ENCODE data around the gene UCHL3. TPM values are rescaled to one million over a fixed set of nuclear protein-coding genes. Genes with fewer than 3 reads are reported as not detected.

UCHL3 gene
- total and polyA plus RNA-seq, 2 of the 8 experiments (the other 6 are each of a cell fraction or from before 2014, with no cell fraction given): 33.0 to 61.1 TPM

GRCh38 chr13:75620020-75620419, 70.4 kb downstream of the UCHL3 start:
- Histone ChIP-seq H2BK120ac (replicated peaks; ENCODE audit: low read depth, low read length) (no peak overlapping the region), H4K5ac (ENCODE audit: insufficient read length, low read depth, low read length) (no peak overlapping the region), H3K9ac (replicated peaks in 1 of 4; ENCODE audit: extremely low read depth in 1 of 4, low read depth in 3 of 4, low read length in 3 of 4) (no peak overlapping the region), H3K27ac (ENCODE audit: low read depth, low read length) (no peak overlapping the region), H3K27me3 (replicated peaks in 1 of 4; ENCODE audit: control insufficient read depth in 3 of 4, extremely low read depth in 1 of 4, insufficient read depth in 3 of 4, low read length in 3 of 4) (no peaks in the 10 kb centered on the region), H3K56ac (replicated peaks; ENCODE audit: insufficient read length, low read depth, low read length) (no peak overlapping the region), H4K8ac (ENCODE audit: extremely low read depth, insufficient read depth, low read length) (no peak overlapping the region), H2AK5ac (ENCODE audit: low read depth, low read length) (no peak overlapping the region), H3K18ac (ENCODE audit: extremely low read depth, low read length) (no peak overlapping the region), H2BK12ac (ENCODE audit: low read depth, low read length) (no peak overlapping the region), H3K4me3 (ENCODE audit: extremely low read depth in 1 of 4, insufficient read depth in 2 of 4, low read depth in 3 of 4, low read length in 4 of 4) (no peak overlapping the region), H2BK15ac (ENCODE audit: low read length) (no peak overlapping the region), H4K91ac (replicated peaks; ENCODE audit: insufficient read length, low read length) (no peak overlapping the region), H3K23me2 (ENCODE audit: low read depth, low read length) (no peaks in the 10 kb centered on the region), H3K23ac (ENCODE audit: insufficient read length) (no peak overlapping the region), H2AFZ (ENCODE audit: low read length) (no peak overlapping the region), H3K4me2 (ENCODE audit: insufficient read depth in 1 of 2, low read depth in 2 of 2, low read length in 2 of 2) (no peak overlapping the region), H3K9me3 (ENCODE audit: insufficient read depth in 2 of 2, low read depth in 1 of 2, low read length in 1 of 2) (no peaks in the 10 kb centered on the region), H3K4me1 (replicated peaks in 1 of 4; ENCODE audit: control insufficient read depth in 3 of 4, insufficient read depth in 4 of 4, low read length in 3 of 4) (no peaks in the 10 kb centered on the region), H2BK20ac (ENCODE audit: low read length) (no peak overlapping the region), H3K14ac (ENCODE audit: insufficient read length) (no peak overlapping the region), H3K79me2 (ENCODE audit: control insufficient read depth in 1 of 2, insufficient read depth in 2 of 2, low read length in 2 of 2) (no peaks in the 10 kb centered on the region), H2BK5ac (ENCODE audit: low read depth, low read length) (no peak overlapping the region), H3K79me1 (ENCODE audit: low read depth, low read length) (no peaks in the 10 kb centered on the region), H3K4ac (replicated peaks; ENCODE audit: insufficient read length, low read depth, low read length) (no peak overlapping the region), H3K36me3 (ENCODE audit: control insufficient read depth in 2 of 4, insufficient read depth in 4 of 4, low read length in 3 of 4) (no peaks in the 10 kb centered on the region), H4K20me1 (replicated peaks in 1 of 2; ENCODE audit: control insufficient read depth in 1 of 2, insufficient read depth in 2 of 2, low read length in 2 of 2) (no peaks in the 10 kb centered on the region)
- WGBS, 2 experiments (ENCODE audit: extremely low coverage in 1 of 2, insufficient coverage in 1 of 2, insufficient read length in 1 of 2, insufficient replicate concordance in 2 of 2, low coverage in 1 of 2, low lambda C conversion rate in 2 of 2, missing lambda C conversion rate in 1 of 2): 76% methylated on average over 1 of the region's 1 CpG; no CpG with 5 or more reads in 1 of the 2 experiments
- DNase-seq (ENCODE audit: low read depth in 1 of 2, low spot score in 2 of 2): no peak
- no peak for FAIRE-seq
- POLR2A ChIA-PET (ENCODE audit: partially characterized antibody): no interaction called here
- CTCF ChIA-PET (ENCODE audit: partially characterized antibody): interaction anchor here (0.6 kb wide), 1 partner anchor 494 kb away, joined by 3 read pairs; no protein-coding TSS in a partner anchor
- TF ChIP-seq, protein P1, sequence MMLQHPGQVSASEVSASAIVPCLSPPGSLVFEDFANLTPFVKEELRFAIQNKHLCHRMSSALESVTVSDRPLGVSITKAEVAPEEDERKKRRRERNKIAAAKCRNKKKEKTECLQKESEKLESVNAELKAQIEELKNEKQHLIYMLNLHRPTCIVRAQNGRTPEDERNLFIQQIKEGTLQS (IDR thresholded peaks at IDR 0.05; ENCODE audit: insufficient read depth, low read depth, low read length): no peak
- TF ChIP-seq GTF2F1 (IDR thresholded peaks at IDR 0.05; ENCODE audit: borderline replicate concordance, low read depth, low read length) (no peak), CTCF (IDR thresholded peaks at IDR 0.05; ENCODE audit: control extremely low read depth in 1 of 3, insufficient read depth in 1 of 3, low read depth in 1 of 3, low read length in 3 of 3) (no peak), SP2 (IDR thresholded peaks at IDR 0.05; ENCODE audit: low read length) (no peak), TCF12 (IDR thresholded peaks at IDR 0.05; ENCODE audit: low read depth, low read length) (no peak), MAFK (IDR thresholded peaks at IDR 0.05; ENCODE audit: low read depth, low read length) (no peak), TEAD4 (IDR thresholded peaks at IDR 0.05; ENCODE audit: low read depth, low read length) (no peak), CEBPB (IDR thresholded peaks at IDR 0.05; ENCODE audit: low read depth, low read length) (no peak), SIX5 (IDR thresholded peaks at IDR 0.05; ENCODE audit: low read depth, low read length) (no peak), JUN (IDR thresholded peaks at IDR 0.05; ENCODE audit: low read depth, low read length) (no peak), TAF7 (optimal IDR thresholded peaks at IDR 0.05; ENCODE audit: borderline replicate concordance, low read depth, low read length) (no peak), POU5F1 (IDR thresholded peaks at IDR 0.05; ENCODE audit: low read depth, low read length) (no peak), RBBP5 (IDR thresholded peaks at IDR 0.05; ENCODE audit: borderline replicate concordance, low read depth, low read length) (no peak)

All from H1 (cell line).